Activated CD8-positive, alpha-beta memory T cell treated with anti-CD3 and anti-CD28 coated beads for 36 hours (primary cell): Measurements from ENCODE around the gene RNASE3. TPM values are rescaled to one million over a fixed set of nuclear protein-coding genes. Genes with fewer than 3 reads are reported as not detected.
"Not testable (repeated sequence)": the region's sequence is repeated elsewhere in the genome, so short reads cannot be mapped to it uniquely, and the experiment has no call there.

ENCODE experiments used
- CTCF ChIA-PET: fragments of 350-600 bp; sonication (Branson Sonifier 250); formaldehyde crosslinking; loops from one replicate; lab custom pipeline; 2021; ENCODE audit warnings: antibody characterized with exemption; lab: Charles Lee
- POLR2A ChIA-PET: fragments of 350-600 bp; sonication (Branson Sonifier 250); formaldehyde crosslinking; loops from one replicate; lab custom pipeline; 2021; ENCODE audit warnings: antibody characterized with exemption; lab: Charles Lee
- total RNA-seq, 2 experiments: library from RNA; stranded (reverse); gene quantifications; one replicate each; pipeline ENCODE4 v1.2.3, GENCODE V29; 2021

RNASE3 gene
- total RNA-seq, result not detected

DNA sequence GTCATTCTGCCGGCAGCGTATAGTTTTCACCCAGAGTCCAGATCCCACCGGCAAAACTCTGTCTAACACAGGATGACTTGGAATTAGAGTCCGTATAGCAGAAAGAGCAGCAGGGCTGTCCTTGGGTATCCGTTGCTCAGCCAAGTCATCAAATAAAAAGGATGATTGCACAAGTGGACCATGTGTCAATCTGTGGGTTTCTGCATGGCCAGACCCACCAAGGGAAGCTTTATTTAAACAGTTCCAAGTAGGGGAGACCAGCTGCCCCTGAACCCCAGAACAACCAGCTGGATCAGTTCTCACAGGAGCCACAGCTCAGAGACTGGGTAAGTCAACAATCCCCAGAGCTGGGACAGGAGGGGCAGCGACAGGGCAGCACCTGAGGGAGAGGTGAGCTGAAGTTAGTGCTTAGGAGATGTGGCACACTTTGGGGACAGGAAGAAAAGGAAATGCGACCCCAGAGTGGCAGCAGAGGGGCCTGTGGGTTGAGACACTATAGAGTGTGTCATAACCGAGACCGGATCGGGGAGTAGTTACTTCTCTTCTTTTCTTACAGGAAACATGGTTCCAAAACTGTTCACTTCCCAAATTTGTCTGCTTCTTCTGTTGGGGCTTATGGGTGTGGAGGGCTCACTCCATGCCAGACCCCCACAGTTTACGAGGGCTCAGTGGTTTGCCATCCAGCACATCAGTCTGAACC, at the start of gene RNASE3:
RNASE3 (plus strand) TSS at position 260 of the 700 bp plus-strand sequence; CDS start at position 562, 302 bp downstream.
- POLR2A ChIA-PET, CTCF ChIA-PET: not testable (repeated sequence)

DNA sequence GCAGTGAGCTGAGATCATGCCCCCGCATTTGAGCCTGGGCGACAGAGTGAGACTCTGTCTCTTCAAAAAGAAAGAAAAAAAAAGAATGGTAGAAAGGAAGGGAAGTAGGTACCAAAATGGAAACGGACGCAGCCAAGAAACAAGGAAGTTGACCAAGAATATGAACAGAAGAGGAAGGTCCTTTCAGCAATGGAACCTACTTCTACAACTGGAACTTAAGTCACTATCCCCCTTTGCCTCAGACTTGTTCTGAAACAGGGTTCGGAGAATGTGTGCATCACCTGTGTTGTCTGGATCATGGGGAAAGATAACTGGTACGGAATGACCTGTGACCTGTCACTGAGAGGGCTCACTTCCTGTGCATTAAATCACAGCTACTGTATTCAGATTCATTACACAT, 44.6 kb upstream of the RNASE3 start:
- ChIA-PET POLR2A (no interaction called here), CTCF (interaction anchor here (3.1 kb wide), 1 partner anchor 12 kb away, joined by 11 read pairs; no protein-coding TSS in a partner anchor)

DNA sequence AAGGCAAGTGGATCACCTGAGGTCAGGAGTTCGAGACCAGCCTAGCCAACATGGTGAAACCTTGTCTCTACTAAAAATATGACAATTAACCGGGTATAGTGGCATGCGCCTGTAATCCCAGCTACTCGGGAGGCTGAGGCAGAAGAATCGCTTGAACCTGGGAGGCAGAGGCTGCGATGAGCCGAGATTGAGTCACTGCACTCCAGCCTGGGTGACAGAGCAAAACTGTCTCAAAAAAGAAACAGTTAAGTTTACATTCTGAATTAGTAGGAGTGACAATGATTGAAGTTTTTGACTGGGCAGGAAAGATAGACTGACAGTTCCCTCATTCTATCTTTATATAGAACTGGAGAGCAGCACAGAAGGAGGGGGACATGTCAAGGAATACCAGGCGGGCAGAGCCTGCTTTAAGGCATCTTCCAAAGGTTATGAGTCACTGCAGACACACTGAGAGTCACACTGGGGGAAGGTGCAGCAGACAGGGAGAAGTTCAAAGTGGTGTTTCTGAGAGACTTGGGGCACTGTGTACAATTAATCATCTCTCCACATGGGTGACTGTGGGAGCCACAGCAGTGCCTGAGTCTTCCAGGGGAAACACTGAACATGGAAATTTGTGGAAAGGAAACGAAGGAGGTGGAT, 42.8 kb upstream of the RNASE3 start:
- ChIA-PET POLR2A (no interaction called here), CTCF (interaction anchor here (3.1 kb wide), 1 partner anchor 10 kb away, joined by 11 read pairs; no protein-coding TSS in a partner anchor)

DNA sequence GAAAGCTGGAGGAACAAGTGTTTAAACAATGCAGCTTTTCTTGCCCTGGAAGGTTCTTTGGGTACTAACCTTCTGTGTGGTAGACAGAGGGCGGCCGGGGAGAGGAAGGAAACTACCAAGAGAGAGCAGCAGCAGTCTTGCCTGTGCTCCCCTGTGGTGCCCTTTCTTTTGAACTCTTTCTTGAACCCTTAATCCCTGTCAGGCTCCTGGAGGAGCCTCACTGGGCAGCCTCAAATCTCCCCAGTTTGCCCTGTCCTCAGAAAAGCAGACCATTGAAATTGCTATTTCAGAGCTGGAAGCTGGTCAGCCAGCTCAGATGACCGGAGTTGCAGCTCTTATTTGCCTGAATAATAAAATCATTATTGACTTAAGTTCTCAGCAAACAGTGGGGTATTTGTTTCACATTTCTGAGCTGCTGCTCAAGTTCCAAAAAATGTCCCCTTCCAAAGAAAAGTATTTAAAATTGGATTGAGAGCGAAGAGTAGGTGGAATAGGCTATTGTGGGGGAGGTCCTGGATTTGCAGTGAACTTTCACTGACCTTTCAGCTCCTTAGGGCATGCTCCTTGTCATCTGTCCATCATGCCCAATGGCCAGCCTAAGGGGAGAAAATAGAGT, 42.1 kb upstream of the RNASE3 start:
- CTCF ChIA-PET, result interaction anchor here (0.8 to 3.1 kb wide), 2 partner anchors 9 to 19 kb away, joined by 3 to 11 read pairs; no protein-coding TSS in a partner anchor
- POLR2A ChIA-PET, result no interaction called here

DNA sequence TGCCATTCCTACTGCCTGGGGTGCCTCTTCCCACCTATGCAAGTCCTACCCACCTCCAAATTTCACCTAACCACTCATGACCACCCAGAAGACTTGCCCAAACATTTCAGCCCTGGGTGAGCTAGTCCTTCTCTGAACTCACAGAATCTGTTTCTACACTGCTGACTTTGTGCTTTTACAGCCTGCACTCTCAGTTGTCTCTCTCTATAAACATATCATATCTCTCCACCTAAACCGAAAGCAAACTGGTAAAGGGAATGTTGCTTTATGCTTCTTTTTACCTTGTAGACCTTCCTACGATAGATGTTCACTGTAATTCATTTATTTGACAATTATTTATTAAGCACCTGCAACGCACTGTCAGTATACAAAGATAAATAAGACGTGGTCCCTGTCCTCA, 38.1 kb upstream of the RNASE3 start:
- POLR2A ChIA-PET, result no interaction called here
- CTCF ChIA-PET, result no interaction called here

DNA sequence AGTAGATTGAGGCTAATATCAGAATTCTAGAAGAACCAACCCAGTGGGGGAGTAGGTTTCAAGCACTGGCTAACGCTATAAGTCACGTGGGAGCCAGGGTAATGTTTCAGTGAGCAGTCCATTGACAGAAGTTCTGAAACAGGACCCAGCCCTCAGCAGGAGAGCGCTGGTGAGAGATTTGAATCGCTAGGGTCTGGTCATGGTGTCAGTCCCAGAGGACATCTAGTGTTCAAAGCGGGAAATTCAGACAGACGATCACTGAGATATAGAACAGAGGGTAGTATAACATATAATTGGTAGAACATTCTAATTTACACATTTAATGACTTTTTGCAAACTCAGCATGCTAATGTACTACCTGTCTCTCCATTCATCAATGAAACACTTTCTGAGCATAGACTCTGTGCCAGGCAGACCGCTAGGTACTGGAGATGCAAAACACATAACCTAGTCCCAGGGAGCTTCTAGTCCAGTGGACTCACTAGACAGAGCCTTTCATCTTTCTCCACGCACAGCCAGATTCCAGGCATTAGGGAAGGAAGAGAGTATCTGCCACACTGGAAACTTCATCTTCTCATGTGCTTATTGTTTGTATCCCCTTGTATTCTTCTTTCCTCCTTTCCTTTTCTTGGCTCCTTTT, 35.4 kb upstream of the RNASE3 start:
- CTCF ChIA-PET, result interaction anchor here (0.6 to 3.4 kb wide), 6 partner anchors 18 to 164 kb away, joined by 3 to 17 read pairs (median 4); no protein-coding TSS in a partner anchor
- POLR2A ChIA-PET, result no interaction called here

DNA sequence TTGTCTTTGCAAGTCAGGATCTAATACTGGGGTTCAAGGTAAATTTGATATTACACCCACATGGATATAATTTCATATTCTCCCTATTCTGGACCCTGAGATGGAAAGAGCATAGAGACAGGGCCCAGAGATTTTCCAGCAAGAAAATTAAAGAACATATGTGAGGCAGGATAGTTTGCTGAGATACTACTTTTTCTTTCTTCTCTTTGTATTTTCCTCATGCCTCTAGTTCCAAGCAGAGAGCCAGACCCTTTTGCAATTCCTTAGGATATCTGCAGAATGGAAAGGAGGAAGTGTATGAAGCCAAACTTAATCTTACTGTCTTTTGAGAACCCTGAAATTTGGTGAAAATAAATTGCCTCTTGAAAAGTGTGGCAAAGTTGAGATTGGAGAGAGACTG, 34.0 kb upstream of the RNASE3 start:
- ChIA-PET POLR2A (no interaction called here), CTCF (interaction anchor here (0.7 to 2.3 kb wide), 11 partner anchors 9 to 166 kb away, joined by 3 to 11 read pairs (median 4); no protein-coding TSS in a partner anchor)

DNA sequence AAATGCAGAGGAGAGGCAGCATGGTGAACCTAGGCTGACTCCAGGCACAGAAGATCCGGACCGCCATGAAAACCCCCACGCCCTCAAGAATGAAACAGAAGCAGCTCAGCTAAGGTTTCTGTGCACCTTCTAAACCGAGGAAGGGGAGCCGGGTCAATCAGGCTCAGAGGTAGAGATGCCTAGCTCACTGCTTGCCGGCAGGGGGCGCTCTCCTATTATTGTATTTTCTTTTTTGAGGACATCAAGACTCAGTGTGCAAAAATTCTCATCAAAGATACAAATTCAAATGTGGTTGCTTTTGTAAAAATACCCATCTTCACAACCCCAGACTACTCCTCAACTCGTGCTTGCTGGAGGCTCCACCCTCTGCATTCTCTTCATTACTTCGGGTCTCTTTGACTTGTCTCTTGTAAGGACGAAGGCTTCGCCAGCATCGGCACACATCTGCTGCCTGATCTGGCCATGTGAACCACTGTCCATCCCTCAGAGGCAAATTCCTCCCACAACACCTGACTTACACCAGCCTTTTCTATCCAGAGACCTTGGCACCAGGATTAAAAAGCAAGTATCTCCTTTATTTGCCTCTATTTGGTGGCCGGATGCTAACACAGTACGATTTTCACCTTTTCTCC, 33.4 kb upstream of the RNASE3 start:
- ChIA-PET POLR2A (no interaction called here), CTCF (interaction anchor here (0.7 to 2.3 kb wide), 13 partner anchors 10 to 167 kb away, joined by 3 to 11 read pairs (median 4); no protein-coding TSS in a partner anchor)

DNA sequence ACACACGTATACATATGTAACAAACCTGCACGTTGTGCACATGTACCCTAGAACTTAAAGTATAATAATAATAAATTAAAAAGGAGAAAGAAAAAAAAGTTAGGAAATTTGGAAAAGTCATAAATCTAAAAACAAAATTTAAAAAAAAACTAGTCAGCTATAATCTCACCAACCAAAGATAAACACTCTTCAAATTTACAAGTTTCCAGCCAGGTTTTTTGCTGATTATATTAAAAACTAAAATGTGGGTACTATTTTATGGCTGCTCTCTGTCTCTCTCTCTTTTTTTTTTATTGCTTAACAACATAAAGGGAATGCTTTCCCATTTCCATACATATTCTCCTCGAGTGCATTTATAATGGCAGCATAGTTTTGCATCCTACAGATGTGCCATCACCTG, 25.0 kb upstream of the RNASE3 start:
- ChIA-PET POLR2A (no interaction called here), CTCF (no interaction called here)

DNA sequence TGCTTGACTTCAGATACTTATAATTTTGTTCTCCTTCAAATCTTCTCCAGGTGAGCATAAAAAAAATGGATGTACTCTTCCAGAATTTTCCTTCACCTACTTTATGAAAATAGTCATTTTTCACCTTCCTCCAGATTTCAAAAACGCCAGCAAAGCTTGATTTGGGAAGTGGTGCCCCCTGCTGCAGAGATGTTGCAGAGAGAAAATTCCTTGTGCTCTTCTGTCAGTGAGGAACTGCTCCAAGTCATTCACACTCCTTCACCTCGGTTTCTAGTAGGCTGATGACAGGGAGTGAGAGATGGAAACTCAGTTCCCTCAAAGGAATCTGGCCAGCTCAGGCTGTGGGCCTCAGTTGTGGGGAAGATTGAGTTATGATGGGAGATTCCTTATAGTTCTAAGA, 24.2 kb upstream of the RNASE3 start:
- ChIA-PET POLR2A (no interaction called here), CTCF (interaction anchor here (0.7 kb wide), 1 partner anchor 10 kb away, joined by 4 read pairs; no protein-coding TSS in a partner anchor)

DNA sequence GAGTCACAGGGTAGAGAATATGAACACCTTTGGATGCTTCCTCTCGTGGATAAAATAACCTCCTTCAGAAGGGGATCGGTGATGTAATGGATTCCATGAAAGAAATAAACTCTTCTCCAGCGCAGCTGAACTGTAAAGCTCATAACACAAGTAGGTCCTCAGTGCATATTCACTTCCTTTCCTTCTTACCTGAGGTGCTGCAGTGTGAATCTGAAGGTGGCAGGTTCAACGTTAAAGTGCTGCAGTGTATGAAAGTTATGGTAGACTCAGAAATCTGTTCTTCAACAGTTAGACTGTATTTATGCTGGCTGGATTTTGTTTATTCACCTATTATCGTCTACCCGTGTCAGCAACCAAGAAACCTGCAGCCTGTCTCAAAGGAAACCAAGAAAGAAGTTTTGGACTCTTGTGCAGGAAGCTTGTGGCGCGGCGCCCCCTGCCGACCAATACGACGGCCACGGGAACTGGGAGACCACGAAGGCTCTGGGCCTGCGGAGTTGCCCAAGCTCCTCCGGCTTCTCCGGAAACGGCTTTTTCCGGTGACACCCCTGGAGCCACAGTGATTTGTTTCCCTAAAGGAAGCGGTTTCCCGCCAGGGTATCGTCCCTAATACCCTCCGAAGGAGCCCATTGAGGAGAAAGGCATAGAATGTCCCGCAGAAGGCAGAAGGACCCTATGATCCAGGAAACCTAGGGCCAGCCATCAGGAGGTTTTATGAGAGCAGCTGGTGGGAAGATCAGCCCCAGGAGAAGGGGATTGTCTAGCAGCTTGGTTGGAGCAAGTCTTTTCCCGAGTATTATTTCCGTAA, 17.6 kb upstream of the RNASE3 start:
- ChIA-PET POLR2A (no interaction called here), CTCF (interaction anchor here (0.9 to 1.6 kb wide), 7 partner anchors 15 to 179 kb away, joined by 3 to 10 read pairs (median 5); no protein-coding TSS in a partner anchor)

DNA sequence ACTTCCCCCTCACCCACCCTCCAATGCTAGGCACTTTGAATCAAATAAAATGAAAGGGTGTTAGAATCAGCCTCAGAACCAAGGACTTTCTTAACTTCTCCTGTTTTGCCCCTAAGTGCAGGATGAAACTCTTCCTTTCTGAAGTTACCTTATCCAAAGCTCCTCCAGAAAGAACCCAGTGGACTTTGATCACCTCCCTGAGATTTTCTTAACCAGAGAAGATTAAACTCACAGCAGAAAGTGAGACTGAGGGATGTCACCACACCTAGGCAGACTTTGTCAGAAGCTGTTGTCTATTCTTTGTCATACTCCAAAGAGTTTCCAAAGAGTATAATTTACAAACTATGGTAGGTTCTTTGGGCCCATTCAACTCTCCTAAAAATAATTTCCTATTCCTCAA, 14.2 kb upstream of the RNASE3 start:
- ChIA-PET POLR2A (no interaction called here), CTCF (interaction anchor here (0.7 to 0.8 kb wide), 2 partner anchors 19 to 87 kb away, joined by 3 read pairs; no protein-coding TSS in a partner anchor)

DNA sequence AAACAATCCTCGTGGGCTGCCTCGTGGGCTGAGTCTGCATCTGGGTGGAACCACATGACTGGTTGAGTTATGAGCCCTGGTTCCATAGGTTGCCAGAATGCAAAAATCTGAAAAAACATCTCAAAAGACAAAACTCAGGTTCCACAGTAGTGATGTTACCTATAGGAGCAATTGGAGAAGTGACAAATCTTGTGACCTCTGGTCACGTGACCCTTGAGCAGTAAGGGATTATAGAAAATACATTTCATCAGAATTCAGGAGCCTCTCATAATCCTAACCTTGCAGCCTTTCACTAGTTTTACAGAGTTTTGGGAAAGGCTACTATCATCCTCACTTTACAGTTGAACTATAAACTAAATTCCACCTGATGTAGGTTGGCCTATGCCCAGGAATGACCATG, 12.5 kb upstream of the RNASE3 start:
- CTCF ChIA-PET, result no interaction called here
- POLR2A ChIA-PET, result no interaction called here

DNA sequence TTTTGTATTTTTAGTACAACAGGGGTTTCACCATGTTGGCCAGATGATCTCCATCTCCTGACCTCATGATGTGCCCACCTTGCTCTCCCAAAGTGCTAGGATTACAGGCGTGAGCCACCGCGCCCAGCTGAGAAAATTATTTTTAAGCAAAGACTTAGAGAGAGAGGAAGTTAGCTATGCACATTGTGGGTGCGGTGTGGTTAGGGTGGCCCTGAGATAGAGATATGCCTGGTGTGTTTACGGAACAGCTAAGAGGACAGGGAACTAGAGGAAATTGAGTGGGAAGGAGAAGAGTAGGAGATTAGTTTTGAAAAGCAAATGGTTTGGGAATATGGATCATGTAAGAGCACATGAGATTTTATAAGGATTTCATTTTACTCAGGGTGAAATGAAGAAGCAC, 10.0 kb upstream of the RNASE3 start:
- CTCF ChIA-PET, result interaction anchor here (2.0 kb wide), 1 partner anchor 90 kb away, joined by 5 read pairs; no protein-coding TSS in a partner anchor
- POLR2A ChIA-PET, result not testable (repeated sequence)

DNA sequence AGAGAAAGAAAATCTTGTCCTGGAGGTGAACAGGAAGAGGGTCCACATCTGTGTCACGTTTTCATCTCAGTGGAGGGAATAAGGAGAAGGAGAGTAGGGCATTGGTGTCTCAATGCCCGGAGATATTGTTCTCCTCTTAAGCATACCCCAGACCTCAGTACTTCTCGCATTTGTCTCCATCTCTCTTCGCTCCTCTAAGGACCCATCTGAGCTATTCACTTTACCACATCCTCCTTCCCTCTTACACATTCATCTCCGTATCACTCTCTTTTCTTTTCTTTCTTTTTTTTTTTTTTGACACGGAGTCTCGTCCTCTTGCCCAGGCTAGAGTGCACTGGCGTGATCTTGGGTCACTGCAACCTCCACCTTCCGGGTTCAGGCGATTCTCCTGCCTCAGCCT, 8.4 kb upstream of the RNASE3 start:
- CTCF ChIA-PET, result not testable (repeated sequence)

DNA sequence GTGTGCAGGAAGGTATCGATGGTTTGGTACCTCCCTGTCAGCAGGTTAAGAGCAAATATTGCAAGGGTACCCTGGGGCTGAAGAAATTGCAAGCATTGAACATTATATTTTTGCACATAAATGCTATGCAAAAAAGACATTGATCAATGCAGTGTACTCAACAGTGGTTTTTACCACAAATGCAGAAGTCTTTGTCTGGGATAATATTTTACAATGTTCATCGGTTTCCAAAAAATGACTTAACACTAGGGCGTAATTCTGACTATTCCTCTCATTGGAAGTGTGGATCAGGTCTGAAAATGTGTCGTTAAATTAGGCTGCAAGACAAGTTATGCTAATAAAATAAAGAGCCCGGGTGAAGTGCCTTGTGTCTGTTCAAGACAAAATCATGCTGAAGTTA, 2.8 kb upstream of the RNASE3 start:
- CTCF ChIA-PET, POLR2A ChIA-PET: not testable (repeated sequence)

More for the DNA sequence above, 8.4 kb upstream of the RNASE3 start:
- POLR2A ChIA-PET, result not testable (repeated sequence)

DNA sequence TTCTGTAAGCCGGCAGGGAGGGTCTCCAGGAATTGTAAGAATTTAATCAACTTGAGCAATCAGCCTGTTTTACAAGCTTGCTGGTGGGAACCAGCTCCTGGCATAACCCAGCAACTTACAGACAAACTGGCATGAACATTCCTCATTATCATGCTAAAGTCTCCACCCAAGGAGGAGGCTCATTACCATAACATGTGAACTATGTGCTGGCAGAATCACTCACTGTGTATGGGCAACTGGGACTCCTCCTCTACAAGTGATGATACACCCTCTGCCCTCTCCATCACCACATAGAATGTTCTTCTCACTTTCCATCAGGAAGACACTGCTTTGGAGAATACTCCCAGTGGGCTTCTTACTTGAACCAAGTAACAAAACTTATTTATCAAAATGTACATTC, 4.1 kb downstream of the RNASE3 start:
- POLR2A ChIA-PET, CTCF ChIA-PET: not testable (repeated sequence)

DNA sequence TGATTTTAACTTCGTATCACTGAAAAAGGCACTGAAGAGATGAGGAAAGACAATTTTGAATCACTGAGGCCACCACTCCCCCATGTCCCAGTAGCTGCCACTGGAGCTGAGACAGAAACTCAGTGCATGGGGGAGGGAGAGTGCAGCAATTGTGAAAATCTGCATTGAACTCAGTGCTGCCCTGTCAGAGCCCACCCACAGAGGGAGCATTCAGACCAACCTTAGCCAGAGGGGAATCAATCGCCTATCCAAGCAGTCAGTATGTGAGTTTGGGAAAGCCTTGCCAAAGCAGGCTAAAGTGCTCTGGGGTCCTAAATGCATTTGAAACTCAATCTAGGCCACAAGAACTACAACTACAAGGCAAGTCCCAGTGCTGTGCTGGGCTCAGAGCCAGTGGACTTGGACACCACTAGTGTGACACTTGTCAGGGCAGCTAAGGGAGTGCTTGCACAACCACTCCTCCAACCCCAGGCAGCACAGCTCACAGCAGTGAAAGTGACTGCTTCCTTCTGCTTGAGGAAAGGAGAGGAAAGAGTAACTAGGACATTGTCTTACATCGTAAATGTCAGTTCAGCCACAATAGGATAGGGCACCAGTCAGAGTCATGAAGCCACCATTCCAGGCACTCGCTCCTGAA, 13.3 kb downstream of the RNASE3 start:
- ChIA-PET POLR2A (no interaction called here), CTCF (no interaction called here)
